Endothelial cell of umbilical vein (primary cell): ENCODE data around the gene FAM184B. TPM values are rescaled to one million over a fixed set of nuclear protein-coding genes. Genes with fewer than 3 reads are reported as not detected.
A peak's percentile ranks its signal among the peaks of the same experiment; 100 is the strongest.

Experiments
- BruUV-seq: library from RNA; stranded (reverse); fragments of 400-500 nt; replicated peaks from 2 replicates; lab custom pipeline; 2021; lab: Mats Ljungman, UMichigan
- CTCF ChIA-PET: fragments of 300-600, 350-600 bp; sonication (Branson Sonifier 250); formaldehyde crosslinking; loops from one replicate; lab custom pipeline; 2021; ENCODE audit warnings: antibody characterized with exemption, inconsistent platforms; lab: Charles Lee
- POLR2A ChIA-PET: fragments of 300-600, 350-600 bp; sonication (Branson Sonifier 250); formaldehyde crosslinking; loops from one replicate; lab custom pipeline; 2021; ENCODE audit warnings: antibody characterized with exemption, inconsistent platforms; lab: Charles Lee
- DNase-seq: peaks from one replicate; pipeline ENCODE4 v3.0.0-alpha.2; 2011; ENCODE audit warnings: low read depth, low spot score
- FAIRE-seq: peaks from 2 replicates; lab custom pipeline; 2011; peaks lifted over from hg19 to GRCh38; lab: Jason Lieb, UNC
- H2AFZ ChIP-seq: 2 replicates; pipeline ENCODE4 v1.6.0; 2012; ENCODE audit warnings: low read depth, low read length, control low read depth, inconsistent platforms
- H3K27ac ChIP-seq: 2 replicates; pipeline ENCODE4 v1.5.1; 2011; ENCODE audit warnings: low read depth, mild to moderate bottlenecking, control low read depth, low read length, moderate library complexity; ENCODE audit not compliant: insufficient read depth
- H3K27me3 ChIP-seq, 2 experiments: 2 replicates each; pipeline versions ENCODE4 v1.6.0 to v1.6.1; 2011; ENCODE audit warnings: low read length in 2 of 2, mixed read lengths in 1 of 2; ENCODE audit not compliant: control insufficient read depth in 2 of 2, insufficient read depth in 2 of 2
- H3K36me3 ChIP-seq, 2 experiments: 2 replicates in 1 of 2; 3 replicates in 1 of 2; pipeline ENCODE4 v1.5.1; 2011; ENCODE audit warnings: low read length in 2 of 2, mild to moderate bottlenecking in 1 of 2, moderate library complexity in 1 of 2; ENCODE audit not compliant: control insufficient read depth in 2 of 2, insufficient read depth in 2 of 2; ENCODE audit errors: extremely low read depth in 1 of 2
- H3K4me1 ChIP-seq: 3 replicates; pipeline ENCODE4 v1.5.1; 2011; ENCODE audit warnings: mild to moderate bottlenecking, low read length; ENCODE audit not compliant: control insufficient read depth, insufficient read depth; ENCODE audit errors: extremely low read depth
- H3K4me2 ChIP-seq: 2 replicates; pipeline ENCODE4 v1.6.1; 2011; ENCODE audit warnings: low read length, control low read depth, mixed read lengths; ENCODE audit not compliant: insufficient read depth
- H3K4me3 ChIP-seq, 3 experiments: fragments of 200-600 bp in 1 of 3; sonication (generic), shearing (Covaris generic) in 1 of 3; replicated peaks in 1 of 3; 2 replicates each; pipeline ENCODE4 v1.5.1; 2011 to 2016; ENCODE audit warnings: control low read depth in 3 of 3, low read length in 3 of 3, mild to moderate bottlenecking in 2 of 3, inconsistent platforms in 1 of 3, low read depth in 1 of 3, moderate library complexity in 1 of 3; ENCODE audit not compliant: insufficient read depth in 1 of 3
- H3K79me2 ChIP-seq: 2 replicates; pipeline ENCODE4 v1.6.0; 2012; ENCODE audit warnings: low read length, inconsistent platforms; ENCODE audit not compliant: control insufficient read depth, insufficient read depth
- H3K9ac ChIP-seq: replicated peaks from 2 replicates; pipeline ENCODE3; 2011; ENCODE audit warnings: low read length, control low read depth; ENCODE audit not compliant: insufficient read depth; ENCODE audit errors: extremely low read depth
- H3K9me1 ChIP-seq: replicated peaks from 3 replicates; pipeline ENCODE4 v1.6.0; 2011; ENCODE audit warnings: mild to moderate bottlenecking, low read length; ENCODE audit not compliant: control insufficient read depth, insufficient read depth; ENCODE audit errors: extremely low read depth
- H3K9me3 ChIP-seq: replicated peaks from 2 replicates; pipeline ENCODE4 v1.5.1; 2012; ENCODE audit warnings: low read length, inconsistent platforms; ENCODE audit not compliant: control insufficient read depth, insufficient read depth
- H4K20me1 ChIP-seq: replicated peaks from 2 replicates; pipeline ENCODE3; 2011; ENCODE audit warnings: mild to moderate bottlenecking, low read length; ENCODE audit not compliant: control insufficient read depth, insufficient read depth; ENCODE audit errors: extremely low read depth
- CTCF ChIP-seq, 2 donors: IDR thresholded peaks; 1 replicate in 1 of 2; 2 replicates in 1 of 2; pipeline ENCODE4 v1.5.1; 2011; ENCODE audit warnings: low read length in 2 of 2, mild to moderate bottlenecking in 2 of 2, moderate library complexity in 2 of 2, control low read depth in 1 of 2, inconsistent platforms in 1 of 2, low read depth in 1 of 2; ENCODE audit not compliant: insufficient read depth in 1 of 2; ENCODE audit errors: extremely low read depth in 1 of 2
- EZH2 ChIP-seq: IDR thresholded peaks from 2 replicates; pipeline ENCODE4 v1.6.1; 2012; ENCODE audit warnings: borderline replicate concordance, low read depth, mild to moderate bottlenecking, moderate library complexity, low read length, inconsistent platforms; ENCODE audit not compliant: severe bottlenecking
- FOS ChIP-seq: IDR thresholded peaks from 2 replicates; pipeline ENCODE4 v1.6.1; 2011; ENCODE audit warnings: mild to moderate bottlenecking, low read length, moderate library complexity, borderline replicate concordance; ENCODE audit not compliant: insufficient read depth
- GATA2 ChIP-seq: IDR thresholded peaks from 2 replicates; pipeline ENCODE4 v1.7.0; 2011; ENCODE audit warnings: low read depth, mild to moderate bottlenecking, moderate library complexity, mixed read lengths, low read length; ENCODE audit not compliant: insufficient read length, insufficient read depth
- JUN ChIP-seq: IDR thresholded peaks from 2 replicates; pipeline ENCODE4 v1.6.1; 2011; ENCODE audit warnings: borderline replicate concordance, low read depth; ENCODE audit not compliant: insufficient read length, insufficient read depth
- MAX ChIP-seq: IDR thresholded peaks from 2 replicates; pipeline ENCODE4 v1.6.1; 2011; ENCODE audit not compliant: insufficient read depth, insufficient read length
- MYC ChIP-seq: IDR thresholded peaks from one replicate; pipeline ENCODE4 v1.6.1; 2011; ENCODE audit warnings: mild to moderate bottlenecking, low read depth, low read length
- POLR2A ChIP-seq: IDR thresholded peaks from 2 replicates; pipeline ENCODE4 v1.6.1; 2012; ENCODE audit warnings: low read depth, mild to moderate bottlenecking, control low read depth, low read length
- POLR2AphosphoS5 ChIP-seq: IDR thresholded peaks from 2 replicates; pipeline ENCODE4 v1.6.1; 2012; ENCODE audit warnings: low read depth, mild to moderate bottlenecking, control low read depth, low read length, moderate library complexity; ENCODE audit not compliant: insufficient read depth
- dilution Hi-C: fragments of 300-500 bp; cut with MboI; formaldehyde crosslinking; loops from one replicate; pipeline ENCODE4 v1.15.0; 2019; ENCODE audit warnings: low sequenced_read_pairs; ENCODE audit not compliant: extremely low pct_ligation_motif_present
- intact Hi-C: fragments of 100-400 bp; cut with micrococcal nuclease; formaldehyde crosslinking; loops from one replicate; pipeline ENCODE4 v1.10.0; 2022
- polyA plus RNA-seq, 4 experiments: library from polyadenylated mRNA; depleted of rRNA in 3 of 4; stranded (reverse) in 3 of 4; unstranded in 1 of 4; fragments of >200 nt; gene quantifications; 2 replicates each; pipeline versions ENCODE4 v1.2.1 to v1.2.3, GENCODE V29; 2011 to 2012; ENCODE audit warnings: missing spikeins in 1 of 4
- total RNA-seq: library from RNA; stranded (reverse); gene quantifications from 2 replicates; pipeline ENCODE4 v1.2.3, GENCODE V29; 2021

FAM184B gene
- total and polyA plus RNA-seq, 2 donors (not counting 3 experiments of a cell fraction or from before 2014, with no cell fraction given) = not detected

GRCh38 chr4:17809667-17810066 is 28.2 kb upstream of the FAM184B start:
- Histone ChIP-seq H2AFZ (no peak overlapping the region), H3K4me2 (peak overlapping the region; percentile 98), H3K9me1 (no peaks in the 10 kb centered on the region), H3K27ac (peak overlapping the region; percentile 65), H3K4me3 (peak overlapping the region; percentile 47 to 97 (median 74)), H3K27me3 (no peaks in the 10 kb centered on the region), H3K9ac (peak overlapping the region; percentile 83), H4K20me1 (peaks cover 2% of the 10 kb centered on the region), H3K36me3 (peaks cover 0 to 5% of the 10 kb centered on the region in 2 experiments), H3K4me1 (peaks cover 45% of the 10 kb centered on the region), H3K9me3 (no peaks in the 10 kb centered on the region), H3K79me2 (peaks cover 95% of the 10 kb centered on the region)
- TF ChIP-seq GATA2 (peak; percentile 54), CTCF (IDR thresholded peaks at IDR 0.05; ENCODE audit: extremely low read depth in 1 of 2, insufficient read depth in 1 of 2, low read depth in 1 of 2, low read length in 2 of 2) (no peak)
- intact Hi-C loops (loop anchor here (1.0 to 5.0 kb wide), 7 partner anchors 172 to 723 kb away; partner anchors contain the start of genes LAP3 and MED28), dilution Hi-C loops (no loop called here)
- ChIA-PET POLR2A (no interaction called here), CTCF (interaction anchor here (1.1 to 5.2 kb wide), 5 partner anchors 195 to 785 kb away, joined by 3 to 50 read pairs (median 4); partner anchors contain the start of gene MED28)
- DNase-seq (peak; percentile 14), FAIRE-seq (no peak)
- no TSS peak for BruUV-seq

GRCh38 chr4:17807446-17807845 is 26.0 kb upstream of the FAM184B start:
- Histone ChIP-seq H3K9ac (peak overlapping the region; percentile 43), H2AFZ (no peak overlapping the region), H3K79me2 (peaks cover 81% of the 10 kb centered on the region), H3K4me3 (no peak overlapping the region), H3K9me1 (no peaks in the 10 kb centered on the region), H3K27ac (no peak overlapping the region), H3K4me2 (peak overlapping the region; percentile 98), H3K36me3 (peaks cover 12% of the 10 kb centered on the region in 2 experiments), H3K9me3 (no peaks in the 10 kb centered on the region), H3K4me1 (peaks cover 25% of the 10 kb centered on the region), H4K20me1 (peaks cover 2% of the 10 kb centered on the region), H3K27me3 (no peaks in the 10 kb centered on the region)
- TF ChIP-seq GATA2 = no peak
- TF ChIP-seq MAX = no peak
- TF ChIP-seq MYC = no peak
- no peak for TF ChIP-seq POLR2A
- TF ChIP-seq CTCF (IDR thresholded peaks at IDR 0.05; ENCODE audit: extremely low read depth in 1 of 2, insufficient read depth in 1 of 2, low read depth in 1 of 2, low read length in 2 of 2) = no peak
- no peak for TF ChIP-seq JUN
- no peak for TF ChIP-seq EZH2
- TF ChIP-seq POLR2AphosphoS5 = no peak
- no peak for TF ChIP-seq FOS
- ChIA-PET POLR2A (no interaction called here), CTCF (interaction anchor here (1.0 to 5.2 kb wide), 6 partner anchors 8 to 761 kb away, joined by 3 to 50 read pairs (median 6); no protein-coding TSS in a partner anchor)
- FAIRE-seq = no peak
- intact Hi-C loops = no loop called here
- no TSS peak for BruUV-seq
- DNase-seq = no peak
- dilution Hi-C loops = no loop called here
